Mesendoderm (in vitro differentiated cells): ENCODE measurements around the gene ACTRT2.

Experiments
- DNase-seq: peaks from one replicate; pipeline ENCODE4 v3.0.0; 2013
- H2AK5ac ChIP-seq: 2 replicates; pipeline ENCODE4 v1.6.1; 2013; ENCODE audit warnings: low read length, inconsistent platforms
- H2BK120ac ChIP-seq: 2 replicates; pipeline ENCODE4 v1.6.1; 2013; ENCODE audit warnings: low read depth, mild to moderate bottlenecking, low read length, moderate library complexity, mixed read lengths
- H2BK15ac ChIP-seq: replicated peaks from 2 replicates; pipeline ENCODE4 v1.6.1; 2013; ENCODE audit warnings: low read depth, mild to moderate bottlenecking, moderate library complexity
- H2BK5ac ChIP-seq: 2 replicates; pipeline ENCODE4 v1.6.1; 2013; ENCODE audit warnings: low read length, inconsistent platforms
- H3K18ac ChIP-seq: 2 replicates; pipeline ENCODE4 v1.6.1; 2013; ENCODE audit warnings: mild to moderate bottlenecking, low read length, mixed read lengths
- H3K23ac ChIP-seq: one replicate; pipeline ENCODE4 v1.6.1; 2013; ENCODE audit warnings: low read length
- H3K27ac ChIP-seq: 2 replicates; pipeline ENCODE4 v1.5.1; 2013; ENCODE audit warnings: low read depth, mild to moderate bottlenecking, inconsistent platforms, low read length, moderate library complexity
- H3K27me3 ChIP-seq: 2 replicates; pipeline ENCODE4 v1.6.1; 2013; ENCODE audit warnings: low read length, control low read depth, mild to moderate bottlenecking, inconsistent platforms; ENCODE audit not compliant: insufficient read depth, poor library complexity
- H3K36me3 ChIP-seq: 2 replicates; pipeline ENCODE4 v1.6.1; 2013; ENCODE audit warnings: low read length, inconsistent platforms; ENCODE audit not compliant: control insufficient read depth, insufficient read depth
- H3K4ac ChIP-seq: one replicate; pipeline ENCODE4 v1.6.1; 2013; ENCODE audit warnings: low read depth, mild to moderate bottlenecking, low read length, moderate library complexity
- H3K4me1 ChIP-seq: 2 replicates; pipeline ENCODE4 v1.6.1; 2013; ENCODE audit warnings: low read depth, low read length, inconsistent platforms; ENCODE audit not compliant: control insufficient read depth
- H3K4me2 ChIP-seq: 2 replicates; pipeline ENCODE4 v1.6.1; 2013; ENCODE audit warnings: low read length
- H3K4me3 ChIP-seq: 2 replicates; pipeline ENCODE4 v1.5.1; 2013; ENCODE audit warnings: mild to moderate bottlenecking, low read length
- H3K56ac ChIP-seq: one replicate; pipeline ENCODE4 v1.6.1; 2013; ENCODE audit warnings: low read length
- H3K79me1 ChIP-seq: 2 replicates; pipeline ENCODE4 v1.6.1; 2013; ENCODE audit warnings: low read length, inconsistent platforms
- H3K79me2 ChIP-seq: 2 replicates; pipeline ENCODE4 v1.6.1; 2013; ENCODE audit warnings: mild to moderate bottlenecking, low read length; ENCODE audit not compliant: control insufficient read depth, insufficient read depth
- H3K9ac ChIP-seq: 2 replicates; pipeline ENCODE4 v1.6.1; 2013; ENCODE audit warnings: low read length, inconsistent platforms
- H4K5ac ChIP-seq: one replicate; pipeline ENCODE4 v1.6.1; 2013; ENCODE audit warnings: low read length
- H4K8ac ChIP-seq: one replicate; pipeline ENCODE4 v1.6.1; 2013; ENCODE audit warnings: low read depth, mild to moderate bottlenecking, control low read depth, low read length, moderate library complexity
- WGBS: extraction: QIAGEN DNeasy Blood & Tissue Kit; methylation state at CpG from one replicate; pipeline ENCODE4 v1.1.7; 2013; ENCODE audit warnings: low lambda C conversion rate, missing lambda C conversion rate; ENCODE audit not compliant: insufficient coverage; ENCODE audit errors: extremely low coverage; 5-methylcytosine and 5-hydroxymethylcytosine counted together

ACTRT2 gene

DNA sequence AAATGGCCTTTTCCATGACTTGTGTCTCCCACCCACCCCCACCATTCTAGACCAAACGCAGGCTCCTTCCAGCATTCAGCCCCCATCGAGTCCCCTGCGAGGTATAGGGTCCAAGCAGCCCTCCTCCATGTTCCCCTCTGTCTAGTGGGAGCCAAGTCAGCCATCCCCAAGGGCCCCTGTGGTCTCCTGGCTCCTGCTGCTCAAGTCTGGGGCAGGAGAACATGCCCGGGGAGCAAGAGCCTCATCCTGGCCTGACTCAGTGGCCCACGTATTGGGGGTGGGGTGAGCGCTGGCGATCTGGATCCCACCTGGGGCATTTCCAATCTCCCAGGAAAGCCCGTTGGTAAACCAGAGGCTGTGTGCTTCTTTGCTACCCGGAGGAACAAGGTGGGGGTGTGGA lies 43.6 kb downstream of the ACTRT2 start:
- peaks cover 64% of the 10 kb centered on the region for H3K27me3 ChIP-seq
- no CpG with 5 or more reads among the region's 9 CpGs for WGBS
- H4K8ac ChIP-seq = no peak overlapping the region
- H3K9ac ChIP-seq = no peak overlapping the region
- H3K79me1 ChIP-seq = no peaks in the 10 kb centered on the region
- DNase-seq = no peak
- no peak overlapping the region for H3K4me2 ChIP-seq
- H3K18ac ChIP-seq = no peak overlapping the region
- H3K27ac ChIP-seq = no peak overlapping the region
- no peaks in the 10 kb centered on the region for H3K79me2 ChIP-seq
- H3K4me3 ChIP-seq = no peak overlapping the region
- H2BK120ac ChIP-seq = no peak overlapping the region
- H2BK15ac ChIP-seq = no peak overlapping the region
- no peak overlapping the region for H2AK5ac ChIP-seq
- no peak overlapping the region for H3K23ac ChIP-seq
- no peaks in the 10 kb centered on the region for H3K4me1 ChIP-seq
- H3K56ac ChIP-seq = no peak overlapping the region
- no peak overlapping the region for H4K5ac ChIP-seq
- no peaks in the 10 kb centered on the region for H3K36me3 ChIP-seq
- H3K4ac ChIP-seq = no peak overlapping the region
- H2BK5ac ChIP-seq = no peak overlapping the region

DNA sequence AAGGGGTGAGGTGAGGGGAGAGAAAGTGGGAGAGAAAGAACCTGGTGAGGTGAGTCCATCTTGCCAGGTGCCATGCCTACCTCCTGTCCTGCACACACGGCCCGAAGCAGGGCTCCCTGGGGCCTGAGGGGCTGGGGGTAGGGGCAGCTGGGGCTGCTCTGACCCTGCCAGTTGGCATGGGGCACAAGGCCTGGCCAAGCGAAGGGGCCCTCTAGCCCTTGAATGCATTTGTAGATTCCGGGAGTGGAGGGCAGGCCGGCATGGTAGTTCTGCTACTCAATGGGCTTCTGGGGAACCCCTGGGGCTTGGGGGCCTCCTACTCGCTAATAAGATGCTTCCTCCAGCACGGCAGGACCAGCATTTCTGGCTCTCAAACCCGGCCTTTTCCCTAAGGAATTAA lies 44.1 kb downstream of the ACTRT2 start:
- Histone ChIP-seq H3K27ac (no peak overlapping the region), H3K18ac (no peak overlapping the region), H2BK5ac (no peak overlapping the region), H3K56ac (no peak overlapping the region), H3K4me1 (no peaks in the 10 kb centered on the region), H3K79me1 (no peaks in the 10 kb centered on the region), H3K23ac (no peak overlapping the region), H3K27me3 (peaks cover 67% of the 10 kb centered on the region), H3K4ac (no peak overlapping the region), H3K4me2 (no peak overlapping the region), H4K8ac (no peak overlapping the region), H2BK120ac (no peak overlapping the region), H3K36me3 (no peaks in the 10 kb centered on the region), H4K5ac (no peak overlapping the region), H2AK5ac (no peak overlapping the region), H3K4me3 (no peak overlapping the region), H3K9ac (no peak overlapping the region), H3K79me2 (no peaks in the 10 kb centered on the region), H2BK15ac (no peak overlapping the region)
- no CpG with 5 or more reads among the region's 8 CpGs for WGBS
- no peak for DNase-seq

DNA sequence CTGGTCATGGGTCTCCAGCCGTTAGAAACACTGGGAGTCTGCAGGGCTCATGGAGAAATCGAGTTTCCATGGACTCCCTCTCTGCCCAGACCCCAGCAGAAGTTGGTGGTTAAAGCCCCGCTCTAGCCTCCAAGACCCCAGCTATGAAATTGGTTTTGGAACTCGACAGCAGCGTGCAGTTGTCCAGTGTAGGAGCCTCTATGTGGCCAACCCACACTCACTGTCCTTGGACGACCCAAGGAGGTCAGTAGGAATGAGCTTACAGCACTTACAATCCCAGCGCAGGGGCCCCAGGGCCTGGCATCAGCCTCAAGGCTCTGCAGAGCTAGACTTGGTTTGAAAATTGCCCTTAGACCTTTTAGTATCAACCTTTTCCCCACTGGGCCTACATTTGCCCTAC lies 44.5 kb downstream of the ACTRT2 start:
- Histone ChIP-seq H2BK120ac (no peak overlapping the region), H2BK15ac (no peak overlapping the region), H3K79me1 (no peaks in the 10 kb centered on the region), H3K18ac (no peak overlapping the region), H3K79me2 (no peaks in the 10 kb centered on the region), H2AK5ac (no peak overlapping the region), H3K4me3 (no peak overlapping the region), H3K4ac (no peak overlapping the region), H3K27ac (no peak overlapping the region), H3K9ac (no peak overlapping the region), H2BK5ac (no peak overlapping the region), H3K56ac (no peak overlapping the region), H3K4me1 (no peaks in the 10 kb centered on the region), H4K5ac (no peak overlapping the region), H3K36me3 (no peaks in the 10 kb centered on the region), H3K4me2 (no peak overlapping the region), H3K27me3 (peaks cover 70% of the 10 kb centered on the region), H4K8ac (no peak overlapping the region), H3K23ac (no peak overlapping the region)
- no peak for DNase-seq
- WGBS = no CpG with 5 or more reads among the region's 7 CpGs

DNA sequence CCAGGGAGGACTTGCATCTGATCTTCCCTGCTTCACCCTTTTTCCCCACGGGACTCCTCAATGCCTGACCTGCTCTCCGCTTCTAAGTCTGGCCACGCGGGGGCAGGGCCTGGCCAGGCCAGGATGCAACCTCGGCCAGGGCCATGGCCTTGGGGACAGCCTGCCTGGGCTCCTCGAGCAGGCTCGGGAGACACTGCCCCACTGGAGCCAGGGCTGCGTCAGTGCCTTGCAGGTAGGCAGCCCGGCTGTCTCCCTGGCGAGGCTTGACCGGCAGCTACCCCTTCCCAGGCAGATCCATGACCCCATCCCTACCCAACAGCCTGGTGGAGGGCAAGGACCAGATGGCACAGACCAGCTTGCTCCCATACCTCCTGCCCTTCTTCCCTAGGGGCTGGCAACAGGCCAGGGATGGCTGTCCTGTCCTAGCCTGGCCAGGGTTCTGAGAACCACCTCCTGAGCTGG lies 45.0 kb downstream of the ACTRT2 start:
- peaks cover 75% of the 10 kb centered on the region for H3K27me3 ChIP-seq
- H3K9ac ChIP-seq = no peak overlapping the region
- no peaks in the 10 kb centered on the region for H3K4me1 ChIP-seq
- H2BK120ac ChIP-seq = no peak overlapping the region
- H2BK5ac ChIP-seq = no peak overlapping the region
- H3K36me3 ChIP-seq = no peaks in the 10 kb centered on the region
- H3K4ac ChIP-seq = no peak overlapping the region
- H4K8ac ChIP-seq = no peak overlapping the region
- no peaks in the 10 kb centered on the region for H3K79me2 ChIP-seq
- no peak overlapping the region for H2BK15ac ChIP-seq
- no peak overlapping the region for H3K18ac ChIP-seq
- no peak overlapping the region for H2AK5ac ChIP-seq
- no peak overlapping the region for H3K27ac ChIP-seq
- H3K23ac ChIP-seq = no peak overlapping the region
- no peaks in the 10 kb centered on the region for H3K79me1 ChIP-seq
- peak; percentile 72 for DNase-seq
- no peak overlapping the region for H3K4me2 ChIP-seq
- no CpG with 5 or more reads among the region's 11 CpGs for WGBS
- H3K4me3 ChIP-seq = no peak overlapping the region
- H4K5ac ChIP-seq = no peak overlapping the region
- no peak overlapping the region for H3K56ac ChIP-seq

DNA sequence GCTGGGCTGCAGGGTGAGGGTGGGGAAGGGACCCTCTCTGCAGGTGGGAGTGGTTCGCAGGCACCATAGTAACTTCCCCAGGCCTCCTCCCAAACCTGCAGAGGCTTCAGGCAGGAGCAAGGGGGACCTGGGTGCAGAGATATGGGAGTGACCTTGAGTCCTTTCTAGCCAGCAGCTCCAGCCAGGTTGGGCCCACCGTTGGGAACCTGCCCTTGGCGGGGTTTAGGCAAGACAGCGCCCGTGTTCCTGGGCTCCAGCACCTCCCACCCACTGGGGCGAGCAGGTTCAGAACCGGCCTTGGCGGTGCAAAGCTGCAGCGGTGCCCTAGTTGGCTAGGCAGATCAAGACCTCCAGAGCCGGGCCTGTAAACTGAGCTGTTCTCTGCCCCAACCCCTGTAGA lies 45.6 kb downstream of the ACTRT2 start:
- DNase-seq = no peak
- no peak overlapping the region for H3K56ac ChIP-seq
- H3K4me3 ChIP-seq = no peak overlapping the region
- H3K27me3 ChIP-seq = peaks cover 79% of the 10 kb centered on the region
- no peak overlapping the region for H3K9ac ChIP-seq
- H4K5ac ChIP-seq = no peak overlapping the region
- H3K79me2 ChIP-seq = no peaks in the 10 kb centered on the region
- no peak overlapping the region for H3K4ac ChIP-seq
- no peak overlapping the region for H4K8ac ChIP-seq
- no peak overlapping the region for H2BK5ac ChIP-seq
- no peak overlapping the region for H2BK120ac ChIP-seq
- H3K4me1 ChIP-seq = no peaks in the 10 kb centered on the region
- H2AK5ac ChIP-seq = no peak overlapping the region
- no peak overlapping the region for H3K23ac ChIP-seq
- H3K27ac ChIP-seq = no peak overlapping the region
- H3K79me1 ChIP-seq = no peaks in the 10 kb centered on the region
- no peak overlapping the region for H3K4me2 ChIP-seq
- H3K18ac ChIP-seq = no peak overlapping the region
- WGBS = no CpG with 5 or more reads among the region's 10 CpGs
- no peaks in the 10 kb centered on the region for H3K36me3 ChIP-seq
- H2BK15ac ChIP-seq = no peak overlapping the region

DNA sequence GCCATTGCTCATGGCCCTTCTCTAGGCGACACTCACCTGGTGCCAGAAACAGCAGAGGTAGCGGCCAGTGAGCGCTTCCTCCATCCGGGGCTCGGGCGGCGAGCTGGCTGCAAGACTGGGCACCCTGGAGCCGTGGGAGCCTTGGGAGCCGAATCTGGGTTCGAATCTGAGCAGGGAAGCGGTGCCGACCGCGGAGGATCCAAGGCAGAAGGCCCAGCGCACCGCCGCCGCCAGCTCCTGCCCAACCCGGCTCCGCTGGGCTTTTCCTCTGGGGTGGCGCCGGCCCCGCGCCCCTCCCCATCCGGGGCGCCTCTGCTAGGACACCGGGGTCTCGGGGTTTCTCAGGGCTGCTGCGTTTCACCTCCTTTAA lies 46.0 kb downstream of the ACTRT2 start:
- peaks cover 79% of the 10 kb centered on the region for H3K27me3 ChIP-seq
- H2AK5ac ChIP-seq = no peak overlapping the region
- no peak overlapping the region for H3K56ac ChIP-seq
- H3K4me2 ChIP-seq = no peak overlapping the region
- H2BK120ac ChIP-seq = no peak overlapping the region
- H3K79me2 ChIP-seq = no peaks in the 10 kb centered on the region
- no peak overlapping the region for H3K9ac ChIP-seq
- no peaks in the 10 kb centered on the region for H3K79me1 ChIP-seq
- H2BK5ac ChIP-seq = no peak overlapping the region
- no peak for DNase-seq
- H3K4ac ChIP-seq = no peak overlapping the region
- no peaks in the 10 kb centered on the region for H3K4me1 ChIP-seq
- no peak overlapping the region for H2BK15ac ChIP-seq
- H3K4me3 ChIP-seq = no peak overlapping the region
- H4K5ac ChIP-seq = no peak overlapping the region
- H3K23ac ChIP-seq = no peak overlapping the region
- H4K8ac ChIP-seq = no peak overlapping the region
- H3K18ac ChIP-seq = no peak overlapping the region
- no peak overlapping the region for H3K27ac ChIP-seq
- WGBS = no CpG with 5 or more reads among the region's 29 CpGs
- H3K36me3 ChIP-seq = no peaks in the 10 kb centered on the region
